ENCODE results near the gene IPO8. TPM values are rescaled to one million over a fixed set of nuclear protein-coding genes. Genes with fewer than 3 reads are reported as not detected.

Gene IPO8
- total and polyA plus RNA-seq, 2 of the 8 experiments (the other 6 are each of a cell fraction or from before 2014, with no cell fraction given) = 7.2 to 59.8 TPM

- no peak for DNase-seq (ENCODE audit: low read depth in 1 of 2, low spot score in 2 of 2)
- TF ChIP-seq CTCF (IDR thresholded peaks at IDR 0.05; ENCODE audit: control extremely low read depth in 1 of 3, insufficient read depth in 1 of 3, low read depth in 1 of 3, low read length in 3 of 3) = no peak
- TF ChIP-seq RFX5 (IDR thresholded peaks at IDR 0.05; ENCODE audit: borderline replicate concordance, low read depth, low read length) = no peak
- no peak for TF ChIP-seq BACH1 (IDR thresholded peaks at IDR 0.05; ENCODE audit: low read length)
- no peak for TF ChIP-seq KDM5A (IDR thresholded peaks at IDR 0.05; ENCODE audit: low read length)
- no peak for TF ChIP-seq KDM1A (IDR thresholded peaks at IDR 0.05; ENCODE audit: borderline replicate concordance, low read length)
- TF ChIP-seq CREB1 (IDR thresholded peaks at IDR 0.05) = no peak
Measured at GRCh38 chr12:30610718-30611117, 85.0 kb downstream of the IPO8 start.

More at GRCh38 chr12:30610718-30611117, 85.0 kb downstream of the IPO8 start:
- Histone ChIP-seq H3K79me2 (ENCODE audit: control insufficient read depth in 1 of 2, insufficient read depth in 2 of 2, low read length in 2 of 2) (no peaks in the 10 kb centered on the region), H3K14ac (ENCODE audit: insufficient read length) (no peak overlapping the region), H2BK15ac (ENCODE audit: low read length) (no peak overlapping the region), H4K5ac (ENCODE audit: insufficient read length, low read depth, low read length) (no peak overlapping the region), H4K20me1 (replicated peaks in 1 of 2; ENCODE audit: control insufficient read depth in 1 of 2, insufficient read depth in 2 of 2, low read length in 2 of 2) (no peaks in the 10 kb centered on the region), H4K91ac (replicated peaks; ENCODE audit: insufficient read length, low read length) (no peak overlapping the region), H2BK5ac (ENCODE audit: low read depth, low read length) (no peak overlapping the region), H3K79me1 (ENCODE audit: low read depth, low read length) (no peaks in the 10 kb centered on the region), H3K9me3 (ENCODE audit: insufficient read depth in 2 of 2, low read depth in 1 of 2, low read length in 1 of 2) (no peaks in the 10 kb centered on the region; a peak in 1 of 4 replicates), H3K23me2 (ENCODE audit: low read depth, low read length) (no peaks in the 10 kb centered on the region), H3K36me3 (ENCODE audit: control insufficient read depth in 2 of 4, insufficient read depth in 4 of 4, low read length in 3 of 4) (no peaks in the 10 kb centered on the region), H2BK20ac (ENCODE audit: low read length) (no peak overlapping the region), H3K27ac (ENCODE audit: low read depth, low read length) (no peak overlapping the region), H2BK120ac (replicated peaks; ENCODE audit: low read depth, low read length) (no peak overlapping the region), H2AFZ (ENCODE audit: low read length) (no peak overlapping the region), H3K23ac (ENCODE audit: insufficient read length) (no peak overlapping the region), H3K4me3 (ENCODE audit: extremely low read depth in 1 of 4, insufficient read depth in 2 of 4, low read depth in 3 of 4, low read length in 4 of 4) (no peak overlapping the region), H4K8ac (ENCODE audit: extremely low read depth, insufficient read depth, low read length) (no peak overlapping the region), H2BK12ac (ENCODE audit: low read depth, low read length) (no peak overlapping the region), H3K4ac (replicated peaks; ENCODE audit: insufficient read length, low read depth, low read length) (no peak overlapping the region), H3K27me3 (replicated peaks in 1 of 4; ENCODE audit: control insufficient read depth in 3 of 4, extremely low read depth in 1 of 4, insufficient read depth in 3 of 4, low read length in 3 of 4) (no peaks in the 10 kb centered on the region), H3K4me1 (replicated peaks in 1 of 4; ENCODE audit: control insufficient read depth in 3 of 4, insufficient read depth in 4 of 4, low read length in 3 of 4) (no peaks in the 10 kb centered on the region), H3K4me2 (ENCODE audit: insufficient read depth in 1 of 2, low read depth in 2 of 2, low read length in 2 of 2) (no peak overlapping the region), H2AK5ac (ENCODE audit: low read depth, low read length) (no peak overlapping the region), H3K9ac (replicated peaks in 1 of 4; ENCODE audit: extremely low read depth in 1 of 4, low read depth in 3 of 4, low read length in 3 of 4) (no peak overlapping the region), H3K18ac (ENCODE audit: extremely low read depth, low read length) (no peak overlapping the region), H3K56ac (replicated peaks; ENCODE audit: insufficient read length, low read depth, low read length) (no peak overlapping the region)
- ChIA-PET CTCF (ENCODE audit: partially characterized antibody) (interaction anchor here (0.8 to 1.3 kb wide), 2 partner anchors 30 to 324 kb away, joined by 3 to 4 read pairs; no protein-coding TSS in a partner anchor), POLR2A (ENCODE audit: partially characterized antibody) (no interaction called here)
- no peak for FAIRE-seq
- 71 to 100% methylated on average over 1 of the region's 1 CpG for WGBS, 2 experiments (ENCODE audit: extremely low coverage in 1 of 2, insufficient coverage in 1 of 2, insufficient read length in 1 of 2, insufficient replicate concordance in 2 of 2, low coverage in 1 of 2, low lambda C conversion rate in 2 of 2, missing lambda C conversion rate in 1 of 2)
